Omental fat pad (tissue), 4 donors: ENCODE data around the gene UBE4B. TPM values are rescaled to one million over a fixed set of nuclear protein-coding genes. Genes with fewer than 3 reads are reported as not detected.

Experiments
- ATAC-seq: fragments of 150-250 bp; one replicate; pipeline ENCODE4 v1.9.1; 2016; ENCODE audit warnings: mild to moderate bottlenecking, moderate library complexity; ENCODE audit not compliant: low FRiP score
- DNase-seq: peaks from one replicate; pipeline ENCODE4 v3.0.0-alpha.2; 2019; ENCODE audit warnings: low spot score
- total RNA-seq, 4 donors: library from RNA; depleted of rRNA; stranded (reverse); fragments of >200 nt; gene quantifications; one replicate each; pipeline ENCODE4 v1.1.0, GENCODE V29; 2016
- TF ChIP-seq, protein P1 (sequence below), 3 donors: fragments of 450-650 bp; IDR thresholded peaks; one replicate each; pipeline ENCODE4 v1.5.1; 2016 to 2017; ENCODE audit warnings: antibody characterized with exemption in 3 of 3, mild to moderate bottlenecking in 3 of 3, moderate library complexity in 2 of 3

Gene UBE4B
- total RNA-seq, 4 donors from 2014 or later: 33.3 to 58.4 (median 46.1) TPM

DNA sequence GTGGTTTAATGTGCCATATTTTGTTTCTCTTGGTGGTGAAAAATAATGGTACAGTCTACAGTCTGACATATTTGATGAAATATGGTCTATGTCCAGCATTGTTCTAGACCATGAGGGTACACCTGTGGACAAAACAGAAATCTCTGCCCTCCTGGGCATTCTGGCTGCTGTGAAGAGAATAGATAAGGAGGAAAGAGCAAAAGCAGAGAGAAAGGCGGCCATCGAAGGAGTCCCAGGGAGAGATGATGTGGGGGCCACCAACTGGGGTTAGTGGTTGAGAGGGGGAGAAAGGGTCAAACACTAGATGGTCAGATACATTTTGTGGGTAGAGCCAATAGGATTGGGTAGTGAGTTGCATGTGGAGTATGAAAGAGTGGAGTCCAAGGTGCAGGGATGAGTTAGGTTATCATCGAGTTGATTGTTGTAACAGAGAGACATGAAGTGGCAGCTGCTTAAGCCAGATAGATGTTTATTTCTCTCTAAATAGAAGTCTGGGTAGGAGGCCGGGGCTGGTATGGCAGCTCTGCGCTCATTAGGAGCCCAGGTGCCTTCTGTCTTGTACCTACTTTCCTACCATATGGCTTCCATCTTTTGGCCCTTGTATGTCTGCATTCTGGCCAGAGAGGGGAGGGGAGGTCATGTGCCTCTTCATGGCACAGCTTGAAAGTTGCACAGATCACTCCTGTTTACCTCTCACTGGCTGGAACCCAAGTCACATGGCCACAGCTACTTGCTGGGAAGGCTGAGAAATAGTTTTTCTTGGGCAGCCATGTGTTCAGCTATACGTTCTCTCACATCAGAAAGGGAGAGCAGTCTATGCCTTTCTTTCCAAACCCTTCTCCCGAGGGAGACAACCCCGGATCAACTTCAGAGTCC, 13.0 kb downstream of the UBE4B start:
- DNase-seq: no peak
- ATAC-seq: peak; percentile 32
- TF ChIP-seq, protein P1, sequence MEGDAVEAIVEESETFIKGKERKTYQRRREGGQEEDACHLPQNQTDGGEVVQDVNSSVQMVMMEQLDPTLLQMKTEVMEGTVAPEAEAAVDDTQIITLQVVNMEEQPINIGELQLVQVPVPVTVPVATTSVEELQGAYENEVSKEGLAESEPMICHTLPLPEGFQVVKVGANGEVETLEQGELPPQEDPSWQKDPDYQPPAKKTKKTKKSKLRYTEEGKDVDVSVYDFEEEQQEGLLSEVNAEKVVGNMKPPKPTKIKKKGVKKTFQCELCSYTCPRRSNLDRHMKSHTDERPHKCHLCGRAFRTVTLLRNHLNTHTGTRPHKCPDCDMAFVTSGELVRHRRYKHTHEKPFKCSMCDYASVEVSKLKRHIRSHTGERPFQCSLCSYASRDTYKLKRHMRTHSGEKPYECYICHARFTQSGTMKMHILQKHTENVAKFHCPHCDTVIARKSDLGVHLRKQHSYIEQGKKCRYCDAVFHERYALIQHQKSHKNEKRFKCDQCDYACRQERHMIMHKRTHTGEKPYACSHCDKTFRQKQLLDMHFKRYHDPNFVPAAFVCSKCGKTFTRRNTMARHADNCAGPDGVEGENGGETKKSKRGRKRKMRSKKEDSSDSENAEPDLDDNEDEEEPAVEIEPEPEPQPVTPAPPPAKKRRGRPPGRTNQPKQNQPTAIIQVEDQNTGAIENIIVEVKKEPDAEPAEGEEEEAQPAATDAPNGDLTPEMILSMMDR (IDR thresholded peaks at IDR 0.05): no peak

DNA sequence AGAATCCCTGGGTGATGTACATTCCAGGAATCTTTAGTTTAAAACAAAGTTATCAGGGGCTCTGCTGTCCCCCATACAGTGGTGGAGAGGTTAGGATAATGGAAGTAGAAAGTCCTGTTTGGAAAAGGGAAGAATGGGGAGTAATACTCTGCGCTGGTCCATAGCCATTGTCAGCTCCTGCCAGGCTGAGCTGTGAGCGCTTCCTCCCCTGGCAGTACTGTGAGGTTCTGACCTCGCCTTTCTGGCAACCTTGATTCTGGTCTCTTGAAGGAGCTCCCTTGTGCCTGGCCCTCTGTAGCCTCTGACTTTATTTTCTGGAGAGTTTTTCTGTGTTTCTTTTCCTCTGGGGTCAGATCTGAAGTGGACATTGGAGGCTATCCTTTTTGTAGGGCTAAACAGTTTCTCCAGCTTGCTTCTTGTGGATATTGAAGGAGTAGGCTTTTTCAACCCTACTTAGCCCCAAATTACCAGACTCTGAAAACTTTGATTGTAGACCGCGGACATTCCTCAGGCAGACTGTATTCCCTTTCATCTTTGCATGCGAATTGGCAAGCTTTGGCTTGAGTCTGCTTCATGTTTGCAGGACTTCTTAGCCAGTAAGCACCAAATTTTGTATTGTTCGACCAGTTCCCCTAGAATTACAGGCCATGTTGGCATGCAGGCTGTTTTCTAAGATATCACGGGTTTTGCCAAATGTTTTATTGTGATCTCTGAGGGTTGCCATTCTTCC, 13.8 kb downstream of the UBE4B start:
- ATAC-seq (peak; percentile 23), DNase-seq (no peak)
- TF ChIP-seq, protein P1 (IDR thresholded peaks at IDR 0.05): no peak

DNA sequence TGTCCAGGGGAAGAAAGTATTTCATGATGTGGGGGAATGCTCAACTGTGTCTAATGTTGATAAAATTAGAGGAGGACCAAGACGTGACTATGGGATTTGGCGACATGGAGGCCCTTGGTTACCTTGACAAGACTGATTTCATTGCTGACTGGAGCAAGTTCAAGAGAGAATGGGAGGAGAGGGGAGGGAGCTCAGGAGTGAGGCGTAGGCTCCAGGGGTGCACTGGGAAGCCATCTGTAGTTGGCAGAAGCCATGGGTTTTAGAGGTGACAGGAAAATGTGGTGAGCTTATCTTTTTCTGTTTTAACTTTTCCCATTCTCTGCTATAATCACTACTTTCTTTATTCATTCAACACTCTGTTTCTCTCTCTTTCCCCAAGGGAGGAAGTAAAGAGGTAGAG, 15.8 kb downstream of the UBE4B start:
- TF ChIP-seq, protein P1 (IDR thresholded peaks at IDR 0.05): no peak
- ATAC-seq (no peak), DNase-seq (no peak)

DNA sequence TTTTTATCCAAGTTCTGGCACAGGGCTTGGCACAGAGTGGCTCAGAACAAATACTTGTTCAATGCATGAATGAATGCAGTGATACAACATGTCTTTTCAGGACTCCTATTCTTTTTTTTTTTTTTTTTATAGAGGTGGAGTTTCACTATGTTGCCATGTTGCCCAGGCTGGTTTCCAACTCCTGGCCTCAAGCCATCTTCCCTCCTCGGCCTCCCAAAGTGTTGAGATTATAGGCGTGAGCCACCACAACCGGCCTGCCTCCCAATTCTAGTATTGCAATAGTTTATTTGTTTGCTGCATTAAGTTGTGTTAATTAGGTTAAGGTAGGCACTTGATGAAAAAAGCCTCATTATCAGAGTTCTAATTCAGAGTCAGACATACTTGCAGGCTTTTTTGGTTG, 17.9 kb downstream of the UBE4B start:
- no peak for ATAC-seq

DNA sequence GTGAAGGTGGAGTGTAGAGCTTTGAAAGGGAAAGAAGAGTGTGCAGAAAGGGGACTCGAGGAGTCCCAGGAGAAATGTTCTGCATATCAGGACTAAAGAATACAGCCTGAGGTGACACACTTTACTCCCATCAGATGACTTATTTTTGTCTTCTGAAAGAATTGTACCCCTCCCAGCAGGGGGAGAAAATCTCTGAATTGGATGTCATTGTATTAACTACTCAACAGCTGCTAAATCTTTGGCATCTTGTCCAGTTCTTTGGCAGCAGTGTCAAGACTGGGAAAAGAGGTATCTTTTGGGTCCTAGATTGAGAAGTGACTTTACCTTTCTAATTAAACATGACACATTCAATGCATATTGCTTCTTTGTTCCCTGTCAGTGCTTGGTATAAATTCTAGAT, 18.9 kb downstream of the UBE4B start:
- TF ChIP-seq, protein P1 (IDR thresholded peaks at IDR 0.05): no peak
- DNase-seq: no peak
- ATAC-seq: no peak

More for the DNA sequence above, 17.9 kb downstream of the UBE4B start:
- no peak for DNase-seq
- TF ChIP-seq, protein P1 (IDR thresholded peaks at IDR 0.05): no peak

DNA sequence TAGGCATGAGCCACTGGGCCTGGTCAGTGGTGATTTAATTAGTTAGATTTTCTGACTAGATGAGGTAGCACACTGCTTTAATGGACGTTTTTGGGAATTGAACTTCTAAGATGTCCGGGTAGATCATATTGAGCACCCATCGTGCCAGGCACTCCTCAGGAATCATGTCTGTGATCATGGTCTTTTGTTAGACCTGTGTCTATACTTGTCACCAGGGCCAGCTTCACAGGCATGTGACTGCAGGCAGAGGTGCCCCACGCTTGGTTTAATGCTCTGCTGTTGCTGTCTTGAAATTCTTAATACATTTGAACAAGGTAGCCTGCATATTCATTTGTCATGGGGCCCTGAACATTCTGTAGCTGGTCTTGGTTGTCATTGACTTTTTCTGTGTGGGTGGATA, 19.6 kb downstream of the UBE4B start:
- TF ChIP-seq, protein P1 (IDR thresholded peaks at IDR 0.05): no peak
- DNase-seq (no peak), ATAC-seq (no peak)
